IMR-90 (cell line): ENCODE results near the gene POFUT1. TPM values are rescaled to one million over a fixed set of nuclear protein-coding genes. Genes with fewer than 3 reads are reported as not detected.

Experiments used
- ATAC-seq: fragments of 200-7000 bp; cut with Tn5 transposase; 2 replicates; pipeline ENCODE4 v1.9.1; 2020; ENCODE audit warnings: low read depth, mild to moderate bottlenecking, moderate library complexity
- BruUV-seq: library from RNA; stranded (reverse); fragments of 400-500 nt; replicated peaks from 2 replicates; lab custom pipeline; 2021; lab: Mats Ljungman, UMichigan
- CTCF ChIA-PET: fragments of 300-600 bp; formaldehyde crosslinking; extraction: SDS; loops from one replicate; lab custom pipeline; 2021; ENCODE audit warnings: antibody characterized with exemption; lab: Yijun Ruan, JAX
- POLR2A ChIA-PET: fragments of 300-600 bp; sonication (Branson Sonifier 250); formaldehyde crosslinking; loops from one replicate; lab custom pipeline; 2022; ENCODE audit warnings: antibody characterized with exemption; ENCODE audit not compliant: unreplicated experiment; lab: Charles Lee
- DNase-seq: peaks from one replicate; pipeline ENCODE4 v3.0.0; 2013
- H2AFZ ChIP-seq: replicated peaks from 2 replicates; pipeline ENCODE3; 2013; ENCODE audit warnings: low read length, mild to moderate bottlenecking; ENCODE audit not compliant: poor library complexity
- H2AK5ac ChIP-seq: 2 replicates; pipeline ENCODE4 v1.6.1; 2013; ENCODE audit warnings: low read depth, low read length, inconsistent platforms
- H2AK9ac ChIP-seq: replicated peaks from 2 replicates; pipeline ENCODE3; 2013; ENCODE audit warnings: mild to moderate bottlenecking, low read depth, low read length, moderate library complexity; ENCODE audit not compliant: poor library complexity
- H2BK120ac ChIP-seq: 2 replicates; pipeline ENCODE4 v1.6.1; 2013; ENCODE audit warnings: low read depth, low read length, inconsistent platforms
- H2BK15ac ChIP-seq: 3 replicates; pipeline ENCODE4 v1.6.1; 2013; ENCODE audit warnings: low read depth, low read length, inconsistent platforms
- H2BK20ac ChIP-seq: 2 replicates; pipeline ENCODE4 v1.6.1; 2013; ENCODE audit warnings: low read depth, mild to moderate bottlenecking, inconsistent platforms, low read length, moderate library complexity
- H2BK5ac ChIP-seq: 2 replicates; pipeline ENCODE4 v1.6.1; 2013; ENCODE audit warnings: mild to moderate bottlenecking, low read depth, low read length, inconsistent platforms; ENCODE audit not compliant: poor library complexity, severe bottlenecking
- H3K14ac ChIP-seq: replicated peaks from 2 replicates; pipeline ENCODE4 v1.6.1; 2013; ENCODE audit warnings: low read depth, low read length, inconsistent platforms
- H3K18ac ChIP-seq: 2 replicates; pipeline ENCODE4 v1.6.1; 2013; ENCODE audit warnings: low read depth, low read length, control low read depth
- H3K23ac ChIP-seq: 2 replicates; pipeline ENCODE4 v1.6.1; 2013; ENCODE audit warnings: low read depth, low read length, inconsistent platforms
- H3K27ac ChIP-seq: 2 replicates; pipeline ENCODE4 v1.5.1; 2013; ENCODE audit warnings: mild to moderate bottlenecking, control low read depth, low read length; ENCODE audit not compliant: insufficient read depth
- H3K27me3 ChIP-seq: 2 replicates; pipeline ENCODE4 v1.6.1; 2013; ENCODE audit warnings: low read length; ENCODE audit not compliant: control insufficient read depth, insufficient read depth
- H3K36me3 ChIP-seq: 2 replicates; pipeline ENCODE4 v1.6.1; 2013; ENCODE audit warnings: low read length, mixed read lengths; ENCODE audit not compliant: control insufficient read depth, insufficient read depth
- H3K4ac ChIP-seq: 2 replicates; pipeline ENCODE4 v1.6.1; 2013; ENCODE audit warnings: low read depth, low read length, inconsistent platforms
- H3K4me1 ChIP-seq: 2 replicates; pipeline ENCODE4 v1.6.1; 2013; ENCODE audit warnings: low read length, mixed read lengths; ENCODE audit not compliant: control insufficient read depth, insufficient read depth
- H3K4me2 ChIP-seq: 2 replicates; pipeline ENCODE4 v1.6.1; 2013; ENCODE audit warnings: low read depth, mild to moderate bottlenecking, control low read depth, low read length, moderate library complexity
- H3K4me3 ChIP-seq: 2 replicates; pipeline ENCODE4 v1.5.1; 2013; ENCODE audit warnings: low read depth, mild to moderate bottlenecking, control low read depth, low read length, moderate library complexity; ENCODE audit not compliant: insufficient read depth
- H3K56ac ChIP-seq: 2 replicates; pipeline ENCODE4 v1.6.1; 2013; ENCODE audit warnings: low read length, inconsistent platforms; ENCODE audit not compliant: insufficient read depth; ENCODE audit errors: extremely low read depth
- H3K79me1 ChIP-seq, 2 experiments: 2 replicates each; pipeline ENCODE4 v1.6.1; 2013; ENCODE audit warnings: low read length in 2 of 2, inconsistent platforms in 1 of 2, low read depth in 1 of 2
- H3K9ac ChIP-seq: 2 replicates; pipeline ENCODE4 v1.6.1; 2013; ENCODE audit warnings: low read depth, low read length, control low read depth
- H3K9me1 ChIP-seq: 2 replicates; pipeline ENCODE4 v1.6.1; 2013; ENCODE audit warnings: low read length, inconsistent platforms; ENCODE audit not compliant: insufficient read depth
- H3K9me3 ChIP-seq: 2 replicates; pipeline ENCODE4 v1.6.1; 2013; ENCODE audit warnings: low read length; ENCODE audit not compliant: control insufficient read depth, insufficient read depth
- H4K20me1 ChIP-seq: 2 replicates; pipeline ENCODE4 v1.6.1; 2013; ENCODE audit warnings: low read length, inconsistent platforms; ENCODE audit not compliant: insufficient read depth
- H4K5ac ChIP-seq: 2 replicates; pipeline ENCODE4 v1.6.1; 2013; ENCODE audit warnings: mild to moderate bottlenecking, low read depth, low read length, control low read depth
- H4K8ac ChIP-seq, 2 experiments: 2 replicates each; pipeline ENCODE4 v1.6.1; 2013; ENCODE audit warnings: low read depth in 2 of 2, low read length in 2 of 2, control low read depth in 1 of 2, inconsistent platforms in 1 of 2
- H4K91ac ChIP-seq: 2 replicates; pipeline ENCODE4 v1.6.1; 2013; ENCODE audit warnings: low read depth, low read length, inconsistent platforms; ENCODE audit not compliant: insufficient read depth
- CEBPB ChIP-seq: IDR thresholded peaks from 2 replicates; pipeline ENCODE4 v1.6.1; 2012; ENCODE audit warnings: low read depth, low read length, improper control_type of control experiment
- CHD1 ChIP-seq: IDR thresholded peaks from 2 replicates; pipeline ENCODE4 v1.6.1; 2012; ENCODE audit warnings: low read depth, low read length, improper control_type of control experiment
- FOS ChIP-seq: fragments of 150-350 bp; IDR thresholded peaks from 2 replicates; pipeline ENCODE4 v1.6.1; 2016; ENCODE audit warnings: low read depth, low read length
- MAZ ChIP-seq: IDR thresholded peaks from 2 replicates; pipeline ENCODE4 v1.6.1; 2012; ENCODE audit warnings: low read depth, mild to moderate bottlenecking, low read length, improper control_type of control experiment, moderate library complexity, borderline replicate concordance
- NFE2L2 ChIP-seq: fragments of 150-350 bp; IDR thresholded peaks from 2 replicates; pipeline ENCODE4 v1.6.1; 2016; ENCODE audit warnings: low read depth, mild to moderate bottlenecking, low read length
- POLR2A ChIP-seq: IDR thresholded peaks from 2 replicates; pipeline ENCODE4 v1.6.1; 2012; ENCODE audit warnings: mild to moderate bottlenecking, low read depth, low read length
- RCOR1 ChIP-seq: IDR thresholded peaks from 2 replicates; pipeline ENCODE4 v1.6.1; 2012; ENCODE audit warnings: mild to moderate bottlenecking, low read length, improper control_type of control experiment; ENCODE audit not compliant: insufficient replicate concordance
- dilution Hi-C: fragments of 300-500 bp; cut with HindIII; formaldehyde crosslinking; loops from one replicate; pipeline ENCODE4 v1.14.3; 2018; ENCODE audit warnings: low sequenced_read_pairs; ENCODE audit not compliant: unreplicated experiment
- in situ Hi-C: fragments of 300-500 bp; cut with MboI; formaldehyde crosslinking; loops from 3 replicates; pipeline ENCODE4 v1.14.3; 2019; ENCODE audit warnings: low sequenced_read_pairs, inconsistent platforms, mixed read lengths
- intact Hi-C: fragments of 100-400 bp; cut with micrococcal nuclease; formaldehyde crosslinking; loops from 2 replicates; pipeline ENCODE4 v1.10.0; 2022
- polyA plus RNA-seq, 3 experiments: library from polyadenylated mRNA; depleted of rRNA; stranded (reverse); fragments of >200 nt; gene quantifications; 2 replicates each; pipeline ENCODE4 v1.2.3, GENCODE V29; 2012; ENCODE audit warnings: low replicate concordance in 1 of 3
- total RNA-seq: library from RNA; depleted of rRNA; stranded (reverse); fragments of >200 nt; gene quantifications from 2 replicates; pipeline ENCODE4 v1.2.3, GENCODE V29; 2012
- TF ChIP-seq, protein P1 (sequence below): conservative IDR thresholded peaks from 2 replicates; pipeline ENCODE4 v1.5.1; 2012; ENCODE audit warnings: mild to moderate bottlenecking, low read depth, low read length, improper control_type of control experiment
- TF ChIP-seq, protein P2 (sequence below): fragments of 150-350 bp; IDR thresholded peaks from 2 replicates; pipeline ENCODE4 v1.6.1; 2017; ENCODE audit warnings: mild to moderate bottlenecking, antibody characterized with exemption, low read length, low read depth
- TF ChIP-seq, protein P3 (sequence below): fragments of 150-350 bp; IDR thresholded peaks from 2 replicates; pipeline ENCODE4 v1.6.1; 2016; ENCODE audit warnings: low read depth, mild to moderate bottlenecking, low read length, moderate library complexity, borderline replicate concordance

POFUT1 gene
- total and polyA plus RNA-seq, 2 of the 4 experiments (the other 2 are of a cell fraction) = 25.5 to 41.1 TPM

DNA sequence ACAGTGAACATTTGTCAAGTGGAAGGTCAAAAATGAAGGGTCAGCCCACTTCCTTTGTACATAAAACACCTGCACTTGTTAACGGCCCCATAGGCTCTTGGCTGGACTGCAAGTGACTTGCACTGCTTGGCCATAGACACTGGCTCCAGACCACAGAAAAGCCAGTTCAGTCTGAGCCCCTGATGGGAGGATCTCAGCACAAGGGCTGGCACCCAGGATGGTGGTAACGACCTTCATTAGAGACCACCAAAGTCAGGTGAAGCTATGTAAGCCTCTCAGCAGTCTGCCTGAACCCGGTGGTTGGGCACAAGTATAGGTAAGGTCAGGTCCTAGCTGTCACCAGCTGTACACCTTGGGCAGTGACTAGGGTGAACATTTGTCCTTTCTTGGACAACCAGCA lies 16.3 kb upstream of the POFUT1 start (continued):
- TF ChIP-seq, protein P1, sequence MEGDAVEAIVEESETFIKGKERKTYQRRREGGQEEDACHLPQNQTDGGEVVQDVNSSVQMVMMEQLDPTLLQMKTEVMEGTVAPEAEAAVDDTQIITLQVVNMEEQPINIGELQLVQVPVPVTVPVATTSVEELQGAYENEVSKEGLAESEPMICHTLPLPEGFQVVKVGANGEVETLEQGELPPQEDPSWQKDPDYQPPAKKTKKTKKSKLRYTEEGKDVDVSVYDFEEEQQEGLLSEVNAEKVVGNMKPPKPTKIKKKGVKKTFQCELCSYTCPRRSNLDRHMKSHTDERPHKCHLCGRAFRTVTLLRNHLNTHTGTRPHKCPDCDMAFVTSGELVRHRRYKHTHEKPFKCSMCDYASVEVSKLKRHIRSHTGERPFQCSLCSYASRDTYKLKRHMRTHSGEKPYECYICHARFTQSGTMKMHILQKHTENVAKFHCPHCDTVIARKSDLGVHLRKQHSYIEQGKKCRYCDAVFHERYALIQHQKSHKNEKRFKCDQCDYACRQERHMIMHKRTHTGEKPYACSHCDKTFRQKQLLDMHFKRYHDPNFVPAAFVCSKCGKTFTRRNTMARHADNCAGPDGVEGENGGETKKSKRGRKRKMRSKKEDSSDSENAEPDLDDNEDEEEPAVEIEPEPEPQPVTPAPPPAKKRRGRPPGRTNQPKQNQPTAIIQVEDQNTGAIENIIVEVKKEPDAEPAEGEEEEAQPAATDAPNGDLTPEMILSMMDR = no peak
- TF ChIP-seq POLR2A = no peak

DNA sequence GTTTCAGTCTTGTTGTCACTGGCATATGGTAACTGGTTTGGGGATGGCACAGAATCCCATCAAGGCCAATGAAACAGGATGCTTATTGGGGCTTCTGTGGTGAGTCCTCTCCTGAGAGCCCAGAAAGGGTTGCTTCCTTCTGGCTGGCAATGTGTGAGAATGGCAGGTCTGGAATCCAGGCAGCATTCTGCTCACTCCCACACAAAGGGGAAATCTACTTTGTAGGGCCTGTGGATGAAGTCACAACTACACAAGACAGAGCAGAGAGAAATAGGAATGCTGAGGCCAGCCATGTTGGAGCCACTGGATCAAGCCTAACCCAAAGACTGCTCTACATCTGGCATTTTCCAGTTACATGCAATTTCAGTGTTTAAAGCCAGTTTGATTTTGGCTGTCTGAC lies 15.8 kb upstream of the POFUT1 start:
- H4K91ac ChIP-seq = no peak overlapping the region
- H3K9me3 ChIP-seq = no peaks in the 10 kb centered on the region
- no peak overlapping the region for H3K56ac ChIP-seq
- H3K9ac ChIP-seq = no peak overlapping the region
- no peaks in the 10 kb centered on the region for H3K27me3 ChIP-seq
- H3K4me3 ChIP-seq = no peak overlapping the region
- intact Hi-C loops = no loop called here
- no peak overlapping the region for H2BK15ac ChIP-seq
- H2BK5ac ChIP-seq = no peak overlapping the region
- H3K14ac ChIP-seq = no peak overlapping the region
- dilution Hi-C loops = no loop called here
- H3K4me2 ChIP-seq = no peak overlapping the region
- no peak overlapping the region for H2AFZ ChIP-seq
- no peak overlapping the region for H4K8ac ChIP-seq
- no peak overlapping the region for H4K5ac ChIP-seq
- peaks cover 8% of the 10 kb centered on the region for H3K4me1 ChIP-seq
- H3K23ac ChIP-seq = no peak overlapping the region
- no peak overlapping the region for H2BK120ac ChIP-seq
- no peak for ATAC-seq
- in situ Hi-C loops = no loop called here
- H3K9me1 ChIP-seq = peaks cover 18% of the 10 kb centered on the region
- no peak overlapping the region for H2AK5ac ChIP-seq
- no peak overlapping the region for H3K18ac ChIP-seq
- DNase-seq = peak; percentile 46
- H3K36me3 ChIP-seq = peaks cover 23% of the 10 kb centered on the region
- no TSS peak for BruUV-seq
- ChIA-PET POLR2A (no interaction called here), CTCF (no interaction called here)
- no peak overlapping the region for H3K4ac ChIP-seq
- no peaks in the 10 kb centered on the region for H4K20me1 ChIP-seq
- TF ChIP-seq RCOR1 = no peak
- no peak for TF ChIP-seq NFE2L2
- no peak for TF ChIP-seq FOS
- TF ChIP-seq MAZ = no peak
- TF ChIP-seq, protein P2, sequence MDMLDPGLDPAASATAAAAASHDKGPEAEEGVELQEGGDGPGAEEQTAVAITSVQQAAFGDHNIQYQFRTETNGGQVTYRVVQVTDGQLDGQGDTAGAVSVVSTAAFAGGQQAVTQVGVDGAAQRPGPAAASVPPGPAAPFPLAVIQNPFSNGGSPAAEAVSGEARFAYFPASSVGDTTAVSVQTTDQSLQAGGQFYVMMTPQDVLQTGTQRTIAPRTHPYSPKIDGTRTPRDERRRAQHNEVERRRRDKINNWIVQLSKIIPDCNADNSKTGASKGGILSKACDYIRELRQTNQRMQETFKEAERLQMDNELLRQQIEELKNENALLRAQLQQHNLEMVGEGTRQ = no peak
- TF ChIP-seq CEBPB = no peak
- TF ChIP-seq, protein P1 = no peak
- TF ChIP-seq CHD1 = no peak
- TF ChIP-seq, protein P3, sequence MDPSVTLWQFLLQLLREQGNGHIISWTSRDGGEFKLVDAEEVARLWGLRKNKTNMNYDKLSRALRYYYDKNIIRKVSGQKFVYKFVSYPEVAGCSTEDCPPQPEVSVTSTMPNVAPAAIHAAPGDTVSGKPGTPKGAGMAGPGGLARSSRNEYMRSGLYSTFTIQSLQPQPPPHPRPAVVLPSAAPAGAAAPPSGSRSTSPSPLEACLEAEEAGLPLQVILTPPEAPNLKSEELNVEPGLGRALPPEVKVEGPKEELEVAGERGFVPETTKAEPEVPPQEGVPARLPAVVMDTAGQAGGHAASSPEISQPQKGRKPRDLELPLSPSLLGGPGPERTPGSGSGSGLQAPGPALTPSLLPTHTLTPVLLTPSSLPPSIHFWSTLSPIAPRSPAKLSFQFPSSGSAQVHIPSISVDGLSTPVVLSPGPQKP = no peak
- no peak overlapping the region for H2BK20ac ChIP-seq
- no peak overlapping the region for H2AK9ac ChIP-seq
- H3K79me1 ChIP-seq = peaks cover 4 to 36% of the 10 kb centered on the region in 2 experiments; a peak in 2 of 4 replicates
- no peak overlapping the region for H3K27ac ChIP-seq
